ENCODE data around the gene CAPN15.

CAPN15 gene

DNA sequence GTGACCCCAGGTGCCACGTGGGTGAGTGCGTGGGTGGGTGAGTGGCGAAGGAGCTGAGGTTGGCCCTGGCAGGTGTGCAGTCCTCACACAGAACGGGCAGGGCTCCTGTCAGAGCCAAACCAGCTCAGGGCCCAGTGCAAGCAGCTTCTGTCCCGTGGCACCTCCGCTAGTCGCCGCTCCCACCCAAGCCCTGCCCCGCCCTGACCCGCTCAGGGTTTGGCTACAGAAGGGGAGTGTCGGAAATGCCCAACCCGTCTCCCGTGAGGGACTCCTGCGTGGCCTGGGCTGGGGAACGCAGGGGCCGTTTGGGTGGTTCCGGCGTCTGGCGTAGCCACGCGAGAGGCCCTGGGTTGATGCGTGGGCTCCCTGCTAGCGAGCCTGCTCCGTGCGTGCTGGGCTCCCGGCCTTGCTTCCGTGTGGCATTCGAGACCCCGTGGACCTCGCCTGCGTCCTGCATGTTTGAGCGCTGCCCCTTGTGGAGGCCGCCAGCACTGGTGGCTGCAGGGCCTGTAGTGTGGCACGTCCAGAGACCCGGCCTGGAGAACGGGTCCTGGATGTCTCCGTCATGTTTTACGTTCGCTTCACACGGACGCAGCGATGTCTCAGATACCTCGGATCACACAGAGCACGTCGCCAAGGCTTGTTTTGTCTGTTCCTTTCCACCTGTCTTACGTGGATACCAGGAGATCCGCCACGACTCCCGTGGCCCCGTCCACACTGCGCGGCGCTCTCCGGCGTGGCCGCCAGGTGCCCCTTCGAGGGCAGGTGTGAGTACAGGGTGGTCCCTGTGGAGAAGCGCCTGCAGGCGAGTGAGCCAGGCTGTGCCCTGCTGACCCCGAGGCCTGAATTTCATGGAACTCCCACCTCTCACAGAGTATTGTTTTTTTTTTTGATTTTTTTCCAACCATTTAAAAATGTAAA is 10.2 kb downstream of the CAPN15 start:
- H3K4me3 ChIP-seq (ENCODE audit: low read length) = no peak overlapping the region
- DNase-seq (ENCODE audit: low read depth, low spot score) = no peak

- no peak for DNase-seq (ENCODE audit: low read depth, low spot score)
- H3K4me3 ChIP-seq (ENCODE audit: low read length) = no peak overlapping the region
These were observed 12.5 kb downstream of the CAPN15 start for GRCh38 chr16:539901-540530.

DNA sequence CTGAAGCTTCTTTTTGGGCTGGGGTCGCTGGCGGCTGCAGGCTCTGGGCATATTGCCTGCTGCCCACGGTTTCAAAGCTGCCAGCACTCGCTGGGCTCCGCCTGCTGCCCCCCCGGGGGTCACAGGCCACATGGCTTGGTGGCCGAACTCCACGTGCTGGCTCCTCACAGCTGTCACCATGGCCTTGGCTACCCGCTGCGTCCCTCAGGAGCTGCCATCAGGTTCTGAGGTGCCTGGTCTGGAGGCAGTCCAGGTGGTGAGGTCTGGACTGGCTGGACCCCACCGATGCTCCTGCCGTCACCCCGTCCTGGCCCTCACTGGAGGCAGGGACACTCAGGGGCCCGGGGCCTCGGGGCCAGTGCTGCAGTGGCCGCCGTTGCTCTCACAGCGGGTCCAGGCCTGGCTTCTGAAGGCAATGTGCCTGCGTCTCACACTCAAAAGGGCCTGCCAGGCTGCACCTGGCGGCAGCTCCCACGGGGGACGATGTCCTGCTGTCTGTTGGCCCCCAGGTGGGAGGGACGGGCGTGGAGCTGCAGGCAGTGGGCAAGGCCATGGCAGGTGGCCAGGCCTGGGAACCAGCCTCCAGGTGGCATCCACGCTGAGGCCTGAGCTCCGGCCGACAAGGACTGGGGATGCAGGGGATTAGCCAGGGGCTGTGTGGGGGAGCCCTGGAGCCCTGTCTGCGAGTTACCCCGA is 13.3 kb downstream of the CAPN15 start:
- no peak for DNase-seq (ENCODE audit: low read depth, low spot score)
- no peak overlapping the region for H3K4me3 ChIP-seq (ENCODE audit: low read length)

- H3K4me3 ChIP-seq (ENCODE audit: low read length) = no peak overlapping the region
- no peak for DNase-seq (ENCODE audit: low read depth, low spot score)
These were observed 16.0 kb downstream of the CAPN15 start for GRCh38 chr16:543301-544164.

DNA sequence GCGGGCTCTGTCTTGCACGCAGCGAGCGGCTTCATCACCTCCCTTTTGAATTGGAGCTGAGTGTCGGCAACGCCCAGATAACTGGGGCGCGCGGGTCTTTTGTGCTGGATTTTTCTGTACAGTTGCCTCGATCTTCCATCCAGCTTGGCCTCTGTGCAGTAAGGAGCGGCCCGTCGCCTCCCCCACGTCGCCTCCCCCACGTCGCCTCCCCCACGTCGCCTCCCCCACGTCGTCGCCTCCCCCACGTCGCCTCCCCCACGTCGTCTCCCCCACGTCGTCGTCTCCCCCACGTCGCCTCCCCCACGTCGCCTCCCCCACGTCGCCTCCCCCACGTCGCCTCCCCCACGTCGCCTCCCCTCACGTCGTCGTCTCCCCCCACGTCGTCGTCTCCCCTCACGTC is 17.0 kb downstream of the CAPN15 start:
- H3K4me3 ChIP-seq (ENCODE audit: low read length) = no peak overlapping the region
- no peak for DNase-seq (ENCODE audit: low read depth, low spot score)

- peak; percentile 82 for DNase-seq (ENCODE audit: low read depth, low spot score)
- H3K4me3 ChIP-seq (ENCODE audit: low read length) = peak overlapping the region; percentile 30
These were observed 19.6 kb downstream of the CAPN15 start for GRCh38 chr16:546909-547770.

DNA sequence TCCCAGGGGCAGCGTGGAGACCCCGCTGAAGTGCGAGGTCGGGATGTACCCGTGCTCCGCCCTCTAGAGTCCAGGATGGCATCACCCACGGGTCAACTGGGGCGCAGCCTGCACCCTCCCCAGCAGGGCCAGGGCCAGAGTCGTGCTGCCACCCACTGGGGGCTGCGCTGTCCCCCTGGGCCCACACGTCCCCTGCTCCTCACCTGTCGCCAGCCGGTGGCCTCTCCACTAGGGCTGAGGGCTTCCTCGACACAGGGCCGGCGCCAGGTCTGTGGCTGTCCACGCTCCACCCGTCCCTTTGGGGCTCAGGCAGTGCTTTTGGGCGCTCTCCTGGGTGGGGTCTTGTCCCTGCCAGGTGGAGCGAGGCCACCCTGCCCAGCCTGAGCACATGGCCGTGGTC is 21.1 kb downstream of the CAPN15 start:
- no peak for DNase-seq (ENCODE audit: low read depth, low spot score)

GRCh38 chr16:549544-550263 is 22.2 kb downstream of the CAPN15 start:
- H3K4me3 ChIP-seq (ENCODE audit: low read length) = no peak overlapping the region
- no peak for DNase-seq (ENCODE audit: low read depth, low spot score)

More for the DNA sequence above, 21.1 kb downstream of the CAPN15 start:
- H3K4me3 ChIP-seq (ENCODE audit: low read length) = no peak overlapping the region

DNA sequence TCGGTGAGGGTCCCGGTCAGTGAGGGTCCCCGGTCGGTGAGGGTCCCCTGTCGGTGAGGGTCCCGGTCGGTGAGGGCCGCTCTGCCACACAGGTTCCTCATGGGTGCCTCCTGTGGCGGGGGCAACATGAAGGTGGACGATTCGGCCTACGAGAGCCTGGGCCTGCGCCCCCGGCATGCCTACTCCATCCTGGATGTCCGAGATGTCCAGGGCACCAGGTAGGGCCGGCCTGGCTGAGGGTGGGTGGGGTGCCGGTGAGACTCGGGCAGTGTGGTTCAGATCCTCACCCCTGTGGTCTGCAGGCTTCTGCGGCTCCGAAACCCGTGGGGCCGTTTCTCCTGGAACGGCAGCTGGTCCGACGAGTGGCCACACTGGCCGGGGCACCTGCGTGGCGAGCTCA is 23.7 kb downstream of the CAPN15 start:
- no peak overlapping the region for H3K4me3 ChIP-seq (ENCODE audit: low read length)
- no peak for DNase-seq (ENCODE audit: low read depth, low spot score)

DNA sequence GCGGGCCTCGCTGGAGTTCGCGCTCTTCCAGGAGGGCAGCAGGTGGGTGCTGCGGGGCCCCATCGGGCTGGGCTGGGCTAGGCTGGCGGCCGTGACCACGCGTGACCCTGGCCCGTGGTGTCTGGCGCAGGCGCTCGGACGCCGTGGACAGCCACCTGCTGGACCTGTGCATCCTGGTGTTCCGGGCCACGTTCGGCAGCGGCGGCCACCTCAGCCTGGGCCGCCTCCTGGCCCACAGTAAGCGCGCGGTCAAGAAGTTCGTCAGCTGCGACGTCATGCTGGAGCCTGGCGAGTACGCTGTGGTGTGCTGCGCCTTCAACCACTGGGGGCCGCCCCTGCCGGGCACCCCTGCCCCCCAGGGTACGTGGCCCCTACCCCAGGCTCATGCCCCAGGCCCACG is 24.7 kb downstream of the CAPN15 start:
- H3K4me3 ChIP-seq (ENCODE audit: low read length) = no peak overlapping the region

DNA sequence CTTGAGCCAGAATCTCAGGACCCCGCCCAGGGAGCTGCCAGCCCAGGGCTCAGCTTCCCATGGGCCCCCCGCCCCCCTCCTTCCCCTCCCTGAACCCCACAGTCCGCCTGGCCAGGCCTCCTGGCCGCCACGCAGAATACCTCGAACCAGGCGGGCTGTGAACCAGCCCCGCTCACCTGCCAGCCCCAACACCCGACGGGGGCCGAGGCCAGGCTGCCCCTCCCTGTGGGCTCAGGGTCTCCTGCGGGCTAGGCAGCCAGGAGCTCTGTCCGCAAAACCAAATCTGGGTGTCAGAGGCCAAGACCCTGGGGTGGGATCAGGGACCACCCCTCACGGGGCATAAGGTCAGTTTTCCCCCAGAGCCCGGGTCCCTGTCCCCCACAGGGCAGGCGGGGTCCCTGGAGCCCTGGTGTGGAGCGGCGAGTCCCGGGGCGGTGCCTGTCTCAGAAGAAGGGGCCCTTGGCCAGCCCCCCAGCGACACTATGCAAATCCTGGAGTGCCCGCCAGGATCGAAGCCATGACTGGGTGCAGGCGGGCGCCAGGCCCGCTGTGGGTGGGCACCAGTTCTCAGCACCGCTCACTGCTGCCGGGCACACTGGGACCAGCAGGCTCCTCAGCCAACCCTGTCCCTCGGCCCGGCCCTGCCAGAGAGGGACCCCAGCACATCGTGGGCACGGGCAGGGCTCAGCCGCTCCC is 26.2 kb downstream of the CAPN15 start:
- no peak for DNase-seq (ENCODE audit: low read depth, low spot score)
- no peak overlapping the region for H3K4me3 ChIP-seq (ENCODE audit: low read length)

More for the DNA sequence above, 24.7 kb downstream of the CAPN15 start:
- no peak for DNase-seq (ENCODE audit: low read depth, low spot score)

GRCh38 chr16:554297-554621 is 26.7 kb downstream of the CAPN15 start:
- no peak for DNase-seq (ENCODE audit: low read depth, low spot score)

DNA sequence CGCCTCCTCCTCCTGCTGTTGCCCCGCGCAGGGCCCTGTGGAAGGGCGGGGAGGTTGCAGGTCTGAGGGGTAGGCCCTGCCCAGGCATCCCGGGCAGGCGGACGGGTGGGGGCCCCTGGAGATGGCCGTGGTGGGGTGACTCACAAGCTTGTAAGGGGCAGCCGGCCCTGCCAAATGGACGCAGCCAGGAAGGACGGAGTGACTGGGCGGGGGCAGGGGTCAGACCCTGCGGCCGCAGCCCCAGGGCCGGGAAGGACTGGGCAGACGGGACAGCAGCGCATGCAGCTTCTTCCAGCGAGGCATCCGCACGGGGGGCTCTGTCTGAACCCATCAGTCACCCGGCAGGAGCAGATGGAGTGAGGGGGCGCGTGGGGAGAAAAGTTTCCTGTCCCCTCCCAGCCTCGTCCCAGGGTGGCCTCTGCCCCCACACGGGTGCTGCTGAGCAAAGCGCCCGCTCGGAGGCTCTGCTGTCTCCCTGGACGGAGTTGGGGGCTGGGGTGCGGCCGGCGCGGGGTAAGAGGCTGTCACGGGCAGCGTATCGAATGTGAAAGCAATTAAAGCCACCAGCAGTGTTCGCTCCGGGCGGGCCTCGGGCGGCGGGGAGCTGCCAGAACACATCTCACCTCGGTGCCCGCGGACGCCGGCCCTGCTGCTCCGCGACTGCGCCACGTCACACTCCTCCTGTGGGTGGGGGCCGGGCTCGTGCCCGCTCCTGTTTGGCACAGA is 27.3 kb downstream of the CAPN15 start:
- H3K4me3 ChIP-seq (ENCODE audit: low read length) = no peak overlapping the region

More at GRCh38 chr16:554297-554621, 26.7 kb downstream of the CAPN15 start:
- no peak overlapping the region for H3K4me3 ChIP-seq (ENCODE audit: low read length)

DNA sequence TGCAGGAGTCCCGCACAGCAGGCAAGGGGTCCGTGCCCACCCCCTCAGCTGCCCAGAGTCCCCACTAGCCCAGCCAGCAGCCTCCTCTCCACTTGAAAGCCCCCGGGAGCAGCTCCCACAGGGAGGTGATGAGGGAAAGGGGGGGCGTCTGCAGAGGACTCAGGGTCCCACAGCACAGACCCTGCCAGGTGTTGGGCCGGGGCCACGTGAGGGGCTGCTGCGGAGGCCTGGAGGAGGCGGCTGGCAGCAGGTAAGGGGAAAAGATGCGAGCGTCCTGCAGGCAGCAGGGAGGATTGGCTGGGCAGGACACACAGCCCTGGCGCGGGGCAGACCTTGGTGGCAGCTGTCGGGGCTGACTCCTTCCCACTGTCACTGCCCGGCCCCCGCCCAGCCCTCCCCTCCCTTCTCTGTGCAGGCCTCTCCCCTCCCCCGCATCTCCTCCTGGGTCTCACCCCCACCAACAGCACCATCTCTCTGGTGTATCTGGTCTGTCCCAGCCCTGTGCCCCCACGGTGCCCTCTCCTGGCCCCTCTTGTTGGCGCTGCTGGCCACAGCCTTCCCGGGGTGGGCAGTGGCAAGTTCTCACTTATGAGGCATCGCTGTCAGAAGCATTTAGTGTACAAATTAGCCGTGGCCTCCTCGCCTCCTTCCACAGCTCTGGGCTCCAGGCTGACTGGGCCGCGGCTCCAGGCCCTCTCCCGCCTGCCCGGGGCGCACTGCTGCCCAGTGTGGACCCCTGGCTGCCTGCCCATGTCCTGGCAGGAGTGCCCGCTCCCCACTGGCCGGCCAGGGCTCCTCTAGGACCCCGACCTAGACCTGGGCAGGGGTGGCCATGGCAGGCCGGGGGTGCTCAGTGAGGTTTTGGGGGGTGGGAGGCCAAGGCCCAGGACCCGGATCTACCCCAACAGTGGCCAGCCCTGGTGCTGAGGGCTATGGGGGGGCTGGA is 28.3 kb downstream of the CAPN15 start:
- DNase-seq (ENCODE audit: low read depth, low spot score) = no peak
- H3K4me3 ChIP-seq (ENCODE audit: low read length) = no peak overlapping the region

More for the DNA sequence above, 27.3 kb downstream of the CAPN15 start:
- DNase-seq (ENCODE audit: low read depth, low spot score) = no peak

GRCh38 chr16:556474-557173 is 29.1 kb downstream of the CAPN15 start:
- no peak overlapping the region for H3K4me3 ChIP-seq (ENCODE audit: low read length)
- DNase-seq (ENCODE audit: low read depth, low spot score) = no peak
